Esophagus muscularis mucosa (tissue), 4 donors: ENCODE results near the gene PIK3CB. TPM values are rescaled to one million over a fixed set of nuclear protein-coding genes. Genes with fewer than 3 reads are reported as not detected.

Experiments
- DNase-seq: peaks from one replicate; pipeline ENCODE4 v3.0.0-alpha.2; 2017; ENCODE audit errors: extremely low spot score
- H3K27ac ChIP-seq, 4 donors: fragments of 200-600 bp; sonication (generic); replicated peaks in 1 of 4; 1 replicate in 3 of 4; 2 replicates in 1 of 4; pipeline ENCODE4 v1.5.1; 2016 to 2019; ENCODE audit warnings: mild to moderate bottlenecking in 1 of 4
- H3K27me3 ChIP-seq, 4 donors: fragments of 200-600 bp; sonication (generic); one replicate each; pipeline versions ENCODE4 v1.5.1 to v1.6.0; 2016 to 2019
- H3K36me3 ChIP-seq, 4 donors: fragments of 200-600 bp; sonication (generic); one replicate each; pipeline ENCODE4 v1.5.1; 2016 to 2019
- H3K4me1 ChIP-seq, 4 donors: fragments of 200-600 bp; sonication (generic); one replicate each; pipeline ENCODE4 v1.5.1; 2016 to 2019
- H3K4me3 ChIP-seq, 4 donors: fragments of 200-600 bp; sonication (generic); 1 replicate in 2 of 4; 2 replicates in 2 of 4; pipeline ENCODE4 v1.5.1; 2016 to 2019; ENCODE audit warnings: mild to moderate bottlenecking in 4 of 4, moderate library complexity in 1 of 4
- H3K9me3 ChIP-seq, 4 donors: fragments of 200-600 bp; sonication (generic); 1 replicate in 3 of 4; 2 replicates in 1 of 4; pipeline ENCODE4 v1.5.1; 2016 to 2019
- EP300 ChIP-seq: sonication (generic); formaldehyde crosslinking; IDR thresholded peaks from one replicate; pipeline ENCODE4 v1.6.1; 2017; ENCODE audit warnings: antibody characterized with exemption
- POLR2A ChIP-seq: fragments of 450-650 bp; IDR thresholded peaks from one replicate; pipeline ENCODE4 v1.6.1; 2017; ENCODE audit warnings: antibody characterized with exemption, moderate library complexity, mild to moderate bottlenecking, low read depth
- POLR2AphosphoS5 ChIP-seq, 2 donors: sonication (generic); formaldehyde crosslinking; IDR thresholded peaks; one replicate each; pipeline ENCODE4 v1.6.1; 2017; ENCODE audit warnings: antibody characterized with exemption in 2 of 2
- WGBS: methylation state at CpG from one replicate; pipeline ENCODE4 v1.1.5; 2018; 5-methylcytosine and 5-hydroxymethylcytosine counted together
- intact Hi-C: fragments of 100-400 bp; cut with DNase I; formaldehyde crosslinking; loops from one replicate; pipeline ENCODE4 v1.15.1; 2023
- total RNA-seq, 4 donors: library from RNA; depleted of rRNA; stranded (reverse); fragments of >200 nt; gene quantifications; one replicate each; pipeline versions ENCODE4 v1.1.0 to v1.2.1, GENCODE V29; 2016
- TF ChIP-seq, protein P1 (sequence below), 3 experiments: fragments of 200-600 bp in 2 of 3; fragments of 450-650 bp in 1 of 3; sonication (generic) in 2 of 3; IDR thresholded peaks; one replicate each; pipeline ENCODE4 v1.5.1; 2017 to 2019; ENCODE audit warnings: antibody characterized with exemption in 3 of 3, mild to moderate bottlenecking in 2 of 3, moderate library complexity in 1 of 3

The PIK3CB gene
- total RNA-seq, 4 donors from 2014 or later, result 32.1 to 42.7 (median 36.6) TPM

DNA sequence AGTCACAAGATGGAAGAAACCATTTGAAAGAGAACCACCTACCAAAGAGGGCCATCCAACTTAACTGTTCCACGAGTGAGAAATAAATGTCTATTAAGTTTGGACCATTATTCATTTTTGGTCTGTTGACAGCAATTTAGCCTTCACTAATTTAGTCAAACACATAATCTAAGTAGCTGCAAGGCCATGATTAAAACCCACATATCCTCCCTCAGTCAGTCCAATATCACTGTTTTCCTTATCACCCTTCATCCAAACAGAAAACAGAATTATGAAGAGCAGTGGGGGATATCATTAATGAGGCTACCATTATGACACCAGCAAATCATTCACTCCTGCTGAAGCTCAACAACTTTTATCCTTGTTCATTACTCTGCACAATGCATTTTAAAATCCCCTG, 52.0 kb downstream of the PIK3CB start:
- DNase-seq, result no peak
- Histone ChIP-seq H3K27ac (no peak overlapping the region), H3K36me3 (no peaks in the 10 kb centered on the region), H3K4me1 (peaks cover 0 to 3% (median 0%) of the 10 kb centered on the region in 4 donors), H3K27me3 (no peaks in the 10 kb centered on the region), H3K4me3 (no peak overlapping the region), H3K9me3 (no peaks in the 10 kb centered on the region)
- 100% methylated on average over 1 of the region's 1 CpG for WGBS
- TF ChIP-seq POLR2A (no peak), POLR2AphosphoS5 (IDR thresholded peaks at IDR 0.05) (no peak), EP300 (no peak)
- TF ChIP-seq, protein P1, sequence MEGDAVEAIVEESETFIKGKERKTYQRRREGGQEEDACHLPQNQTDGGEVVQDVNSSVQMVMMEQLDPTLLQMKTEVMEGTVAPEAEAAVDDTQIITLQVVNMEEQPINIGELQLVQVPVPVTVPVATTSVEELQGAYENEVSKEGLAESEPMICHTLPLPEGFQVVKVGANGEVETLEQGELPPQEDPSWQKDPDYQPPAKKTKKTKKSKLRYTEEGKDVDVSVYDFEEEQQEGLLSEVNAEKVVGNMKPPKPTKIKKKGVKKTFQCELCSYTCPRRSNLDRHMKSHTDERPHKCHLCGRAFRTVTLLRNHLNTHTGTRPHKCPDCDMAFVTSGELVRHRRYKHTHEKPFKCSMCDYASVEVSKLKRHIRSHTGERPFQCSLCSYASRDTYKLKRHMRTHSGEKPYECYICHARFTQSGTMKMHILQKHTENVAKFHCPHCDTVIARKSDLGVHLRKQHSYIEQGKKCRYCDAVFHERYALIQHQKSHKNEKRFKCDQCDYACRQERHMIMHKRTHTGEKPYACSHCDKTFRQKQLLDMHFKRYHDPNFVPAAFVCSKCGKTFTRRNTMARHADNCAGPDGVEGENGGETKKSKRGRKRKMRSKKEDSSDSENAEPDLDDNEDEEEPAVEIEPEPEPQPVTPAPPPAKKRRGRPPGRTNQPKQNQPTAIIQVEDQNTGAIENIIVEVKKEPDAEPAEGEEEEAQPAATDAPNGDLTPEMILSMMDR (IDR thresholded peaks at IDR 0.05), result no peak
- intact Hi-C loops, result no loop called here

DNA sequence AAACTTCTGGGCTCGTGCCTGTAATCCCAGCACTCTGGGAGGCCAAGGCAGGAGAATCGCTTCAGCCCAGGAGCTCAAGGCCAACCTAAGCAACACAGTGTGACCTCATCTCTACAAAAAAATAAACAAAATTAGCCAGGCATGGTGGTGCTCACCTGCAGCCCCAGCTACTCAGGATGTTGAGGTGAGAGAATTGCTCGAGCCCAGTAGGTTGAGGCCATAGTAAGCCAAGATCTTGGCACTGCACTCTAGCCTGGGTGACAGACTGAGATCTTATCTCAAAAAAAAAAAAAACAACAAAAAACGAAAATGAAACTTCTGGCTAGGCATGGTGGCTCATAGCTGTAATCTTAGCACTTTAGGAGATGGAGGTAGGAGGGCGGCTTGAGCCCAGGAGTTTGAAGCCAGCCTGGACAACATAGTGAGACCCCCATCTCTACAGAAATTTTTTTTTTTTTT, 53.7 kb downstream of the PIK3CB start:
- no peak overlapping the region for H3K27ac ChIP-seq
- no peak for DNase-seq
- no peaks in the 10 kb centered on the region for H3K27me3 ChIP-seq
- intact Hi-C loops, result no loop called here
- H3K4me1 ChIP-seq, result peaks cover under 1 to 6% (median 2%) of the 10 kb centered on the region in 4 donors
- no peaks in the 10 kb centered on the region for H3K36me3 ChIP-seq
- WGBS, result 76% methylated on average over 5 of the region's 5 CpGs
- no peak for TF ChIP-seq POLR2A
- no peak for TF ChIP-seq POLR2AphosphoS5 (IDR thresholded peaks at IDR 0.05)
- no peak for TF ChIP-seq EP300
- TF ChIP-seq, protein P1 (IDR thresholded peaks at IDR 0.05), result no peak
- no peaks in the 10 kb centered on the region for H3K9me3 ChIP-seq
- no peak overlapping the region for H3K4me3 ChIP-seq

GRCh38 chr3:138778643-138779042, 56.1 kb downstream of the PIK3CB start:
- Histone ChIP-seq H3K27ac (no peak overlapping the region), H3K36me3 (no peaks in the 10 kb centered on the region), H3K4me1 (peaks cover 21 to 30% (median 26%) of the 10 kb centered on the region in 4 donors), H3K27me3 (no peaks in the 10 kb centered on the region), H3K9me3 (no peaks in the 10 kb centered on the region), H3K4me3 (no peak overlapping the region)
- no peak for DNase-seq
- TF ChIP-seq POLR2A (no peak), POLR2AphosphoS5 (IDR thresholded peaks at IDR 0.05) (no peak), EP300 (no peak)
- TF ChIP-seq, protein P1 (IDR thresholded peaks at IDR 0.05), result no peak
- intact Hi-C loops, result loop anchor here (10.0 kb wide), 2 partner anchors 56 to 136 kb away; partner anchors contain the start of gene PIK3CB
- 96% methylated on average over 2 of the region's 2 CpGs for WGBS

GRCh38 chr3:138776961-138777360, 57.8 kb downstream of the PIK3CB start:
- Histone ChIP-seq H3K4me1 (peaks cover 21 to 30% (median 27%) of the 10 kb centered on the region in 4 donors), H3K9me3 (no peaks in the 10 kb centered on the region), H3K27ac (no peak overlapping the region), H3K27me3 (no peaks in the 10 kb centered on the region), H3K4me3 (no peak overlapping the region), H3K36me3 (peaks cover 0 to 3% (median 0%) of the 10 kb centered on the region in 4 donors)
- 100% methylated on average over 1 of the region's 2 CpGs for whole genome bisulfite sequencing
- intact Hi-C loops, result loop anchor here (10.0 kb wide), 2 partner anchors 58 to 138 kb away; partner anchors contain the start of gene PIK3CB
- DNase-seq, result no peak
- TF ChIP-seq POLR2AphosphoS5 (IDR thresholded peaks at IDR 0.05) (no peak), POLR2A (no peak), EP300 (no peak)
- TF ChIP-seq, protein P1 (IDR thresholded peaks at IDR 0.05), result no peak

DNA sequence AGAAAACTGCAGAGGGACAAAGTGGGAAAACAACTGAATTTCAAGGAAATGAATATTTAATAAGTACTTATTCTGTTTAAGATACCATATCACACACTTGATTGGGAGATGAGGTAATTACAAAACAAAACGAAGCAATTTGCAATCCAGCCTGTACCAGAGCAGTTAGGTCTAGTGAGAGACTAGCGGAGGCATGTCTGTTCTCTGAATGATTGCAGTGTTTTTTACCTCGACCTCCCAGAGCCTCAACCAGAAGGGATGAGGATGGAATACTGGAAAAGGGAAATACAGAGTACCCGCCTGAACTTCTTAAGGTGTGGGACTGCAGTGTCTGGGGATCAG, 59.5 kb downstream of the PIK3CB start:
- intact Hi-C loops, result loop anchor here (10.0 kb wide), 2 partner anchors 60 to 140 kb away; partner anchors contain the start of gene PIK3CB
- DNase-seq, result no peak
- peak overlapping the region; percentile 53 to 64 (median 60) for H3K27ac ChIP-seq
- no peak overlapping the region for H3K4me3 ChIP-seq
- TF ChIP-seq POLR2AphosphoS5 (IDR thresholded peaks at IDR 0.05) (no peak), POLR2A (no peak), EP300 (no peak)
- TF ChIP-seq, protein P1 (IDR thresholded peaks at IDR 0.05), result no peak
- no peaks in the 10 kb centered on the region for H3K9me3 ChIP-seq
- WGBS, result 55% methylated on average over 4 of the region's 4 CpGs
- no peaks in the 10 kb centered on the region for H3K27me3 ChIP-seq
- peaks cover 21 to 30% (median 27%) of the 10 kb centered on the region in 4 donors for H3K4me1 ChIP-seq
- H3K36me3 ChIP-seq, result peaks cover 0 to 3% (median 0%) of the 10 kb centered on the region in 4 donors
